Erythroblast (primary cell): ENCODE data around the gene ABAT.

Experiments used
- GATA1 ChIP-seq: IDR thresholded peaks from 2 replicates; pipeline ENCODE4 v1.6.1; 2011; ENCODE audit warnings: low read depth, mild to moderate bottlenecking, control low read depth, low read length, moderate library complexity
- POLR2A ChIP-seq: IDR thresholded peaks from 2 replicates; pipeline ENCODE4 v1.6.1; 2011; ENCODE audit warnings: mild to moderate bottlenecking, low read length

GRCh38 chr16:8797364-8798173, 123.2 kb downstream of the ABAT start, which contains the start of the genes PMM2 and TMEM186:
- TF ChIP-seq POLR2A: peak; percentile 77
- no peak for TF ChIP-seq GATA1
